UCSD-AML1 (cell line): Measurements from ENCODE around the gene MAD1L1.

Experiments
- DNase-seq: peaks from one replicate; lab custom pipeline; 2025; ENCODE audit not compliant: unreplicated experiment; lab: John Stamatoyannopoulos, UW

Gene MAD1L1

DNA sequence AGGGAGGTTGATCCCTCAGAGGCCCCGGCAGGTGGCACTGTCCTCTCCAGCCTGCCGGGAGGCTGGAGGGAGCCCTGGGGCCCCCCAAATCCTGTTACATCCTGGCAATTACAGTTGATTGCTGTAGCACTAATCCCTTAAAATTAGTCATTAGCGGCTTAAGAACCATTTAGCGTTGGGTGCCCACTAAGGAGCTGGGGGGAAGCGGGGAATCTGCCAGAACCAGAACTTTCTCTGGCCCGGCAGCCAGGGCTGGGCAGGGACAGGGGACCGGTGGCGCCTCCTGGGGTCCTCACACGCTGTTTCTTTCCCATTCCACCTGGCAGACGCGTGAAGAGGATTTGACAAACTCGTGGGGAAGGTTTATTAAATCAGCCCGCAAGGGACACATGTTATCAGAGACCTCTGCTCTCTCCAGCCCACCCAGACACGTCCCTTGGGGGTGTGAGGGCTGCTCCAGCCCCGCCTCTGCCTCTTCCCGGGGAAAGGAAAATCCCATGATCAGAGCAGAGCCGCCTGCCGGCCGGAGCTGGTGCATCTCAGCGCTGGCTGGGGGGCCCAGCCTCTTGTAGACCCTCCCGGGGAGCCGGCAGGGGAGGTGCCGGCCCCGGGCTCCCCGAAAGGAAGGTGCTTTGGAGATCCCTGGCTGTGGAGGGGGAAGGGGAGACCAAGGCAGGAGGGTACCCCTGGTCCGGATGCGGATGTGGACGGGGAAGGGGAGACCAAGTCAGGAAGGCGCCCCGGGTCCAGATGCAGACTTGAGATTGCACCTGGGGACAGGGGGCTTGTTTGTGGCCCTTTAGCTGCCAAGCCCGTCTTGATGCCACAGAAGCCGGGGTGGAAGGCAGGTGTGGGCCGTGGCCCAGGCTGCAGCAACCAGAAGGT, 420.0 kb downstream of the MAD1L1 start:
- DNase-seq, result no peak

DNA sequence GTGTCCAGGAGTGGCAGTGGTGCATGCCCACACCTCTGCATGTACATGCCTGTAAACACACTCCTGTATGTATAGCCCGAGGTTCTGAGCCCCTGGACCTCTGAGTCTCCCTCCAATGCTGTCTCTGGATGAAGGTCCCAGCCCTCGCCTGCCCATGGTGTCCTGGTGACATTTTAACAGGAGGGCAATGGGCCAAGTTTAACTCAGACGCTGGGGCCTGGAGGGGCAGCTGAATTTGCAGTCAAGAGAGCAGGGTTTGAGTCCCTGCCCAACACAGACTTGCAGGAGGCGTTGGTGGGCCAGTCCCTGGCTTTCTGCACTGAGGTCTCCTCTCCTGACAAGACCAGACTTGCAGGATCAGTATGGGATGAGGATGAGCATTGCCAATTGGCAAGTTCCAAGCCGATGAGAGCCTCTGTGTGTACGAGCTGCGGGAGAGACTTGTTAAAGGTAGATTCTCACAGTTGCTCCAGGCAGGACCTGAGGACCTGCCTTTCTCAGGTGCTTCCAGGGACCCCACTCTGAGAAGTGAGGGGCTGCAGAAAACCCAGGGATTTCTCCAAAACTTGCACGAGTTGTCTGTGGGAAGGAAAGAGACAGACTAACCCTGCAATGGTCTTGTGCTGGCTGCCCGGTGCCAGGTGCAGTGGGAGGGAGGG, 420.8 kb downstream of the MAD1L1 start:
- DNase-seq, result no peak

DNA sequence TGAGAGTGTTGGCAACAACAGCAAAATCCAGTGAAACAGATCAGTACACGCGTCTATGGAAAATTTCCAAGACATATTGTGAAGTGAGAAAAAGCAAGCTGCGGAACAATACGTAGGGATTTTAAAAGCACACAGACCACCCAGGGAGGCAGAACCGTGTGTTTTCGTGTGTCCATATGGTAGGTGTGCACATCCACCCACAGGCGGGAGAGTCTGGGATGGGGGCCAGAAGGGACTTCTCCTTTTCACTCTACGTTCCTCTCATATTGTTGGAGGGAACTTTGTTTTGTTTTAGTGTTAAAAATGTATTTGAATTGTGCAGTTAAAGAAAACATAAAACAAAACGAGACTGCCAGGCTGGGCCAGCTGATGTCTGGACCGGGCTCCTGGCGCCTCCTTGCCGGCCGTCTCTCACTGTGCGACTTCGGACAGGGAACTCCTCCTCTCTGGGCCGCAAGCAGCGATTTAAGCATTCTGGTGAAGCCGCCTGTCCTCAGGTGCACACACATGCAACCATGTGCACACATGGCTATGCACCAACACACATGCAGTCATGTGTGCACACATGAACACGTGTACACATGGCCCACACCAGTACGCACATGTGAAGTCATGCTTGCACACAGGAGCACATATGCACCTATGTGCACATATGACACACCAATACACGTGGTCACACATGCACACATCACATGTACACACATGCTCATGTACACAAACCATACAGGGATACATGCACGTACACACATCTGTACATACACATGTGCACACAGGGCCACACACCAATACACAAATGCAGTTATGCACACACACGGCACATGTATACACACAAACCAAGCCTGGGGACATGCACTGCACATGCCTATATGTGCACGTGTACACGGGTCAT, 421.5 kb downstream of the MAD1L1 start:
- no peak for DNase-seq

DNA sequence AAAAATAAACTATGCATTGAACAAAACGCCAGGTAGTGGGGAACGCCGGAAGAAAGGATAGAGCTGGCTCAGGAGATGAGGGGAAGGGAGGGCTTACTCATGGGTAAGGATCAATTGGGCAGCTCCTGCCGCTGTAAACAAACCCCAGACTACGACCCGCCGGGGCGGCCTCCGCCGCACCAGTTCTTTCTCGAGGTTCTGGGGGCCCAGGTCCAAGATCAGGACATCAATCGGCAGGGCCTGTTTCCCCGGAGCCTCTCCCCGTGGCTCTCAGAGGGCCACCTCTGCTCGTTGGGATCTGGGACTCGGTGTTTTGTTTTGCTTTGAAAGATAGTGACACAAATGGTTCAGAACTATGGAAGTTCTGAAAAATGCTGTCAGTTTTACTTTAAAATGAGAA, 422.2 kb downstream of the MAD1L1 start:
- DNase-seq, result no peak

DNA sequence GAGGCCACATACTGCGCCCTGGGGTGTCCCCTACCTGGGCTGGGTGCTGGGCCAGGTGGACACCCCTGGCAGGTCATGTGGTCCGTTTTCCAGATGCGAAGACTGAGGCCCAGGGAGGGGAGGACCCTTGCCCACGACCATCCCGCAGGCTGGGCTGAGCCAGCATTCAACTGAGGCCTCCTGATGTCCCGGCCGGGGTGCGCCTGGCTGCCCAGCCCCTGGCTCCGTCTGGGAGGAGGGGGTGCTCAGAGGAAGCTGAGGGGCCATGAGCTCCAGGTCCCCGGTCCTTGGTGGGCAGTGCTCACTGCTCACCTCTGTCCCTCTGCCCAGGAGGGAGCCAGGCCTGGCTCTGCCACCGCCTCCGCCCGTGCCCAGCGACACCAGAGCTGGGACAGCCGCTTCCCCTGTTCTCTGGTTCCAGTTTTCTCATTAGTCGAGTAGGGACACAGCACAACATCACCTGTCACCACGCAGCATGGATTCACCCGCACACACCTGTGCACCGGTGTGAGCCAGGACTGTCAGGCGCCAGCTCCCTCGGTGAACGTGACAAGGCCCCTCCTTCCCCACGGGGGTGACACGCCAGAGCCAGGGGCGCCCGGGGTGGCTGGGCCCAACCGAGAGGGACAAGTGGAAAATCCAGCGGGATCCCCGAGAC, 423.0 kb downstream of the MAD1L1 start:
- DNase-seq, result no peak

DNA sequence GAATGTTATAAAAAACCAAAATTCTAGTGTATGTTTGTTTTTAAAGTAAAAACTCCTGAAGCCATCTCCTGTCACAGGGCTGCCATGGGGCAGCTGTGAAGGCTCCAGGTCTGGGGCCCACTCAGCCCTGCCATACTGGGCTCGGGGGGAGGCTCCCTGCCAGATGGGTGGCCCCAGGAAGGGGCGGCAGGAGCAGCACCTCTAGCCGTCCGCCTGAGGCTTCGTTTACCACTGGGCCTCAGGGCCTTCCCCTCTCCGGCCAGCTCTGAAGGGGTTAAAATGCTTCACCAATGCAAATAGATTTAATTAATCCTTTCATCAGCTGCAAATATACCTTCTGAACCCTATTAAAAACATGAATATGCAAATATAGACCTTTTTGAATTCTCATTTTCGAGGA, 423.7 kb downstream of the MAD1L1 start:
- no peak for DNase-seq

DNA sequence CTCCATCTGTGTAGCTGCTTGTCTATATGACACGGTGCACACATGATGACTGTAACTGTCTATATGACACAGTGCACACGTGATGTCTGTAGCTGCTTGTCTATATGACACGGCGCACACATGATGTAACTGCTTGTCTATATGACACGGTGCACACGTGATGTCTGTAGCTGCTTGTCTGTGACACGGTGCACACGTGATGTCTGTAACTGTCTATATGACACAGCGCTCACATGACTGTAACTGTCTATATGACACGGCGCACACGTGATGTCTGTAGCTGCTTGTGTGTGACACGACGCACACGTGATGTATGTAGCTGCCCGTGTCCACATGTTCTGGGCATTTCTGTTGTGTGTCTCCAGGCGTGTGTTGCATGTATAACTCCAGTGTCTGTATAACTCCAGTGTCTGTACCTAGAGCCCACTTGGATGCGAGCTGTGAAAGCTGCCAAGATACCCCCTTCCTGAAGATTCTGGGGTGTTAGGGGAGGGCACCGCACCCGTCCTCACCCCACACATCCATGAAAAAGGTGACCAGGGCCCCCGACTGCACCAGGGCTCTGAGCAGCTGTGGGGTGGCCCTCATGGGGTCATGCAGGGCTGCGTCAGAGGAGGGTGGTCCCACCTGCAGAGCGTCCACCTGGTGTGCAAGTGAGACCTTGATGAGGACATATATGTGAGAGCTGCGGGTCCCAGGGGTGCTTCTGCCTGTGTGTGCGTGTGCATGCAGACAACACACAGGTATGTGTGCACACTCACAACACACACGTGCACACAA, 424.7 kb downstream of the MAD1L1 start:
- DNase-seq, result no peak

DNA sequence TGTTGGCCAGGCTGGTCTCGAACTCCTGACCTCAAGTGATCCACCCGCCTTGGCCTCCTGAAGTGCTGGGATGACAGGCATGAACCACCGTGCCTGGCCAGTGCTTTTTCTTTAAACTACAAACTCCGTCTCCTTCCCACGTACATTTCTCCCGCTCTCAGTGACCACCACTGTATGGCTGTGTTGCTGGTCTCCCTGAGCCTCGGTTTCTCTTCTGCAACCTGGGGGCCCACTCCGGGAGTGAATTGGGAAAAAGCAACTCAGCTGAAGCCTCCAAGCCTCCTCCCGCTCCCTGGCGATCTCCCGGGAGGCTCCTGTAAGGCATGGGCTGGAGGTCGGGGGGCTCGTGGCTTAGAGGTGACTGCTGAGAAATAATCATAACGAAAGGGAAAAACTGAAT, 426.4 kb downstream of the MAD1L1 start:
- no peak for DNase-seq

DNA sequence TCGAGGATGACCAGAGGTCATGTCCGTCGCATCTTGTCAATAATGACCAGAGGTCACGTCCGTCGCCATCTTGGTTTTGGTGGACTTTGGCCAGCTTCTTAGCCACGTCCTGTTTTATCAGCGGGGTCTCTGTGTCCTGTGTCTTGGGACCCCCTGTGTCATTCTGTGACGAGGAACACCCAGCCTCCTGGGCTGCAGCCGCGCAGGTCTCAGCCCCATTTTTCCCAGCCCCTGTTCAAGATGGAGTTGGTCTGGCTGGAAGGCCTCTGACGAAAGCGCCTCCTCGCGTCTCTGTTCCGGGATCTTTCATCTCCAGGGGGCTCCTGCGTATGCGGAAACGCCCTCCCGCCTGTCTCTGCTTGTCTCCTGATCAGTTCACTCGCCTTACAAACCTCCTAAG, 428.4 kb downstream of the MAD1L1 start:
- DNase-seq, result no peak

DNA sequence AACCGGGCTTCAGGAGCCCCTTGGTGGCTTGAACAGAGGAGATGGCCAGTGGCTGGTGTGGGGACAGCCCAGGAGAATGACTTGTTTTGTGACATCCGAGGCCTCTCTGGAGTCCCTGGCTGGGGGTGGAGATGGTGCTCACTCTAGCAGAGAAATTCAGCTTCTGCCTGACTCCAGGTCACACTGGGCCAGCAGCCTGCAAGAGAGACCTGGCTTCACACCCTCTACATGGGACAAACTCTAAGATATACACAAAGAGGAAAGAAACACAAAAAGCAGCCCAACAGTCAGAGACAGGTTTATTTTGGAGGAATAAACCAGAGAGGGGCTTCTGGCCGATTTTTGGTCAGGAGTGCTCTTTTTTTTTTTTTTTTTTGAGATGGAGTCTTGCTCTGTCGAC, 429.8 kb downstream of the MAD1L1 start:
- no peak for DNase-seq

DNA sequence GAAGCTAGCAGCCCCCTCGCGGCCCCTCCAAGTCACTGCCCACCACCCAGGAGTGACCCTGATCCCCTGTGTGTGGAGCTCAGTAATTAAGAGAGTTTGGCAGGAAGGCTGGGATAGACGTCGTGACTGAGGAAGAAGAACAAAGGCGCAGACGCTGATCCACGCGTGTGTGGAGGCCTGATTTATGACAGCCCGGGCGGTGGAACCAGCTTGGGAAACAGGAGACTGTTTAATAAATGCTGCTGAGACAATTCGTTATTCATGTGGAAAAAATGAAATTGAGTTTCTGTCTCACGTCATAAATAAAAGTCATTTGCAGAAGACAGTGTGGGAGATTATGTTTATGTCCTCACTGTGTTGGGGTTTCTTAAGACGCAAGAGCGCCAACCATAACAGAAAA, 431.8 kb downstream of the MAD1L1 start:
- no peak for DNase-seq

DNA sequence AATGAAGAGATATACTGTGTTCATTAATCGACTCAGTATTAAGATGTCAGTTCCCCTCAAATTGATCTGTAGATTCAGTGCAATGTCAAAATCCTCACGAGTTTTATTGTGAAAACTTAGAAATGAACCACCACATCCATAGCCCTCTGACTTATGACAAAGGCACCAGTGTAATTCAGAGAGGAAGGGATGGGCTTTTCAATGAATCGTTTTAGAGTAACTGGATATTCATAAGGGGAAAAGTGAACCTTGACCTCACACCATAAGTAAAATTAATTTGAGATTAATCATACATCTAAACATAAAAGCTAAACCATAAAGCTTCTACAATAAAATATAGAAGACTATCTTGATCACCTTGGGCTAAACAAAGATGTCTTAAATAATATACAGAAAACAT, 434.6 kb downstream of the MAD1L1 start:
- no peak for DNase-seq

DNA sequence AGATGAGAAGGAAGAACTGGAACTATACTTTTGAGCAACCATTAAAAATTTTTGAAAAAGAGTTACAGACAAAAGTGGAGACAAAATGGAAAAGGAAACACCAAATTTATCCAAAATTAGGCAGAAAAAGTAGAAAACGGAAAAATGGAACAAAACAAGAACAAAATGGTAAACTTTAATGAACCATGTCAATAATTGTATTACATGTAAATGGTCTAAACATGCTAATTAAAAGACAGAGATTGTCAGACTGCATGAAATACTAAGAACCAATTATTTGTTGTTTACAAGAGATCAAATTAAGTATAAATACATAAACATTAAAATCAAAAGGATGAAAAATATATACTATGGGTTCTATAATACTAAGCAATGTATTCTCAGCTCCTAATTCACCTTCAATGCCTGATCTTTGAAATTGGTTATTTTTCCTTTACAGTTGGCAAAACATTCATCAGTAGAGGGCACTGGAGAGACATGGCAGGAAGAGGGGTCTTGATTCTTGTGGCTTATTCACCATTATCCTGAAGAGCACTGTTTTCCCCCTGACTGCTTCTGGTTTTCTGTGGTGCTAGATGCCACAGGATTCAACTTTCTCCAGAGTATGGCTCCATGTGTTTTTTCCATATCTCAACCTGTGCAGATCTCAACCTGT, 437.7 kb downstream of the MAD1L1 start:
- no peak for DNase-seq

DNA sequence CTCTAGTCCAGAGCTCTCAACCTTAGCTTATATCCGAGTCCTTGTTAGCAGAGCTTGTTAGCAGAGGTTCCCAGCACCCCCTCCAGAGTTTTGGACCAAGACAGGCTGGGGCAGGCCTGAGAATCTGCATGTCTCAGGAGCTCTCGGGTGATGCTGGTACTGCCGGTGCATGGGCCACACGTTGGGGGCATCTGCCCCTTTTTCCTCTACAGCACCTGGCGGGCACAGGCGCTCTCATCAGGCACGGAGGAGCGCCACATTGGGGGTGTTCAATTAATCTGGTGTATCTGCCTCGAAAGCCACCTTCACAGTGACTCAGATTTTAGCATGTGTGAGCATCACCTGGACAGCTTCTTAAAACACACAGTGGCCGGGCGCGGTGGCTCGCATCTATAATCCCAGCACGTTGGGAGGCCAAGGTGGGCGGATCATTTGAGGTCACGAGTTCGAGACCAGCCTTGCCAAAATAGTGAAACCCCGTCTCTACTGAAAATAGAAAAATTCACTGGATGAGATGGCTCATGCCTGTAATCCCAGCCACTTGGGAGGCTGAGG, 445.0 kb downstream of the MAD1L1 start:
- no peak for DNase-seq

DNA sequence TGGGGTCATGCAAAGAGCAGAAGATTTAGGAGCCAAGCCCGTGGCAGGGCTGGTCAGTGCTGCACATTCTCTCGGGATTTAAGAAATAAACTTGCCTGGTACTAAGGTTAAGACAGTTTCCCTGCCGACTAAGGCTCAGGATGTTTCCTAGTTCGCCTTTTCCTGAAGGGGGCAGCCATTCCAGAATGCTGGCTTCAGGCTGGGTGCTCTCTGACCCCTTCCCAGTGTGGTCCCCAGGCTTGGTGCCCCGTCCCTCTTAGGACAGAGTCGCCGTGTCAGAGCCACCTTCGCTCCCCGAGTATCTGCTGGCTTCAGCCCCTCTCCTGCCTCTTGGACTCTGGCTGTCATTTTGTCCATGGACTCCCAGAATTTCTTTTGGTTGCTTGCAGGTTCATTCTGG, 445.5 kb downstream of the MAD1L1 start:
- DNase-seq, result no peak

DNA sequence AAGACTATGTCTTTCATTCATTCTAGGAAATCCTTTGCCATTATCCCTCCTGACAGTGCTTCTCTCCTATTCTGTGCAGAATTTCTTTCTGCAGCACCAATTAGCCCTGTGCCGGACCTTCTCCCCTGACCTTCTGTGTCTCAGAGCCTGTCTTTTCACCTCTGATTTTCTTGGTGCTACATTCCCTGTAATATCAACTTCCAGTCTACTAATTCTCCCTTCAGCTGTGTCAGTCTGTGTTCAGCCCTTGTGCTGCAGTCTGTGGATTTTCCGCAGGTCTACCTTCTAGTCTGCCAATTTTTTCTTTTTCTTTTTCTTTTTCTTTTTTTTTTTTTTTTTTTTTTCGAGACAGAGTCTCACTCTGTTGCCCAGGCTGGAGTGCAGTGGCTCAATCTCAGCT, 446.9 kb downstream of the MAD1L1 start:
- no peak for DNase-seq

DNA sequence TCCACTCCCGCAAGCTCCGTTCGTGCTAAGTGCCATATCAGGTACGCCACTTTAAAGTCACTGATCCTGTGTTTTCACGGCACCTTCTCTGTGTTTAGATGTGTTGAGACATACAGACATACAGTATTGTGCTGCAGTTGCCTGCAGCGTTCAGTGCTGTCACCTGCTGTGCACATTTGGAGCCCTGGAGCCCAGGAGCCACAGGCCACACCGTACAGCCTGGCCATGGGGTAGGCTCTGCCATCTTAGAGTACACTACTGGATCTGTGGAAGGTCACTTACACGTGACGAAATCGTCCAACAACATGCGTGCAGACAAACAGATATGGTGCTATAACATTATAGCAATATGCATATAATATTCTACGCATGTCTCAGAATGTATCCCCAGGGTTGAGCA, 451.4 kb downstream of the MAD1L1 start:
- DNase-seq, result no peak

DNA sequence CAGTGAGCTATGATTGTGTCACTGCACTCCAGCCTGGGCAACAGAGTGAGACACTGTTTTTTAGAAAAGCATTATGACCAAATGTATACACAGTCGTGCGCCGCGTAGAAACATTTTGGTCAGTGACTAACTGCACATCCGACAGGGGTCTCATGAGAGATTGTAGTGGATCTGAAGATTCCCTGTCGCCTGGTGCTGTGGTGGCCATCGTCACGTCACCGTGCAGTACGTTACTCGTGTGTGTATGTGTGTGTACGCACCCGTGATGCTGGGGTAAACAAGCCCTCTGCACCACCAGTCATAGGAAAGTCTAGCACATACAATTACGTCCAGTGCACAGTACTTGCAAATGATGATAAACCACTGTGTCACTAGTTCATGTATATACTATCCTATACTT, 453.3 kb downstream of the MAD1L1 start:
- DNase-seq, result no peak

DNA sequence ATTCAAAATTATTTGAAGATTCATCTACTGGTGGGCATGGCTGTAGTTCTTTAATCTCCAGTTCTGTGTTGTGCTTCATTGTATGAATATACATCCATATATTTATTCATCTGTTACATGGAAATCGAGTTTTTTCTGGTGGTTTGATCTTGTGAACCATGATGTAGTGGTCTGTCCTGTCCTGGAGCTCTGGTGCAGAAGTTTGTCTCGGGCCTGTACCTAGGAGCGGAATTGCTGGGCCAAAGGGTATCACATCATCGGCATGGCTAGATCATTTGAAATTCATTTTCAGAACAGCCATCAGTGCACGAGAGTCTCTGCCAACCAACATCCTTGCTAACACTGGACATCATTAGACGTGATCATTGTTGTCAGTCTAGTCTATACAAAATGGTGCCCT, 455.6 kb downstream of the MAD1L1 start:
- DNase-seq, result no peak

DNA sequence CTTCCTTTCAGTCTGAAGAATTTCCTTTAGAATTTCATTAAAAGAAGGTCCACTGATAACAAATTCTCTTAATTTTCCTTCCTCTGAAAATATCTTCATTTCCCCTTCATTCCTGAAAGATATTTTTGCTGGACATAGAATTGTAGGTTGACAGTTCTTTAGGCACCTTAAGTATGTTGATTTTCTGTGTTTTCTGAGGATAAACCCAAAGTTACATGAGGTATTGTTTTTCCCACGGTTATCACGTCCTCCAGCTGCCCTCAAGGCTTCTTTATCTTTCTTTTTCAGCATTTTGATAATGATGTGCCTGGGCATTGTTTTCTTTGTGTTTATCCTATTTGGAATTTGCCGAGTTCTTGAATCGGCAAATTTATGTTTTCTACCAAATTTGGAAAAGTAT, 457.4 kb downstream of the MAD1L1 start:
- DNase-seq, result no peak
